HG02571 (cell line): ENCODE measurements around the gene CFP.

ENCODE experiments used
- ATAC-seq: cut with Tn5 transposase; IDR thresholded peaks from one replicate; pipeline ENCODE4 v1.9.1; 2021; ENCODE audit warnings: mild to moderate bottlenecking, moderate library complexity; ENCODE audit not compliant: unreplicated experiment

The CFP gene

DNA sequence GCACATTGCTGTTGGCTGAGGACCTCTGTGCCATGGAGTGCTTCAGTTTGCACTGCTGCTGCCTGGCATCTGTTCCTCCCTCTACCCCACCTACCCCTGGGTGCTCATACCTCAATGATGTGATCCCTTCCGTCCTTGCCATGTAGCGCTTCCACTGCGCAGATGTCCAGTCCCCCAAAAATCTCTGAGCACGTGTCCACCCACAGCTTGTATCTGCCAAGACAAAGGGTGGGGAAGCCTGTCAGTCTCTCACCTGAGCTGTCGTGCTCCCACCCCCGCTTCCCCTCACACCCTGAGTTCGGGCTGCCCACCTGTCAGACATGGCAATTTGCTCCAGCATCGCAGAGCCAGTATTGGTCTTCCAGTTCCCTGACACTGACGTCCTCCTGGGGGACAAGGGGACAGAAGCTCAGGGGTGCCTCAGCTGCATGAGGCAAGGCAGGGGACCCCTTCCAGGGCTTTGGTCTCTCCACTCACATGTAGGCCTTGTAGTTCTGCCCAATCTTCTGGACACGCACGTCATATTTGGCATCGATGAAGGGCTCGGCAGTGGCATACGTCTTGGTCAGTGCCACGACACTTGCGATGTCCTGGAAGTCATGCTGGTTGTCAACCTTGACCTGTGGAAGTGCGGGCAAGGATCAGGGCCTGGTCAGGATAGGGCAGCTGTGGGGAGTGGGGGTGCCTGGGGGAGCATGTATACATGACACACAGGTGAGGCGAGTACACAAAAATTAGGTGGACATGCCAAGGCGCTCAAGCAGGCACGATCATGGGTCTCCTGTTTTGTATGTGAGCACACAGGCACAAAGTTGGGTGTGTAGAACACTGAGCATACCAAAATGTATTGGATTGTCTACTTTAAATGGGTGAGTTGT, 53.5 kb downstream of the CFP start:
- ATAC-seq: no peak

DNA sequence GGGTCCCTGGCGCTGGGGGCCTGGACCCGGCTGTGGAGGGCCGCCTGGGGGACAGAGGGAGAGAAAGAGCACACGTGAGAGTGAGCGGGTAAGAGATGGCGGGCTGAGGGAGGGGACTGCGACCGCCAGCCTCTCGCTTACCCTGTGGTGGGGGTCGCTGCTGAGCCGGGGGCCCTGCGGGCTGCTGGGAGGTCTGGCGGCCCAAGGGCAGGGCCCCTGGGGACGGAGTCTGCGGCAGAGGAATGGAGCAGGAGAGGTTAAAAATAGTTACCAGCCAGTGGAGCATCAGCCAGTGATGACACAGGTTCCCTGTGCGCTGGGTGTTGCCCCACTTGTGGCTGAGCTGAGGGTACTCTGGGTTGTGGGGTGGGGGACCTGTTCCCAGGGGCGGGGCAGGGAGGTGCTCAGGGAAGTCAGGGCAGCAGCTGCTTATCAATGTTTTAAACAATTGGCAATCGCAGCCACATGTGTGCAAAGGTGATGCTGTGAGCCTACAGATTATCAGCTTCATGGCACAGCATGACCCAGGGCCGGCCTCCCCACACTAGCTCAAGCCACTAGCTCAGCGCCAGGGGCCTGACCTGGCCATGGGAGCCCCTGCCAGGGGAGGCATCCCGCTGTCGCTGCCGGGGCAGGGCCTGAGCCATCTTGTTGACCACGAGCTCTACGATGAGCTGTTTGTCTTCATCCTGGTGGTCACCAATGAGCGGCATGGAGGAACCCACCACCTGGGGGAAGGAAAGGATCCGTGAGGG, 55.0 kb downstream of the CFP start:
- no peak for ATAC-seq

DNA sequence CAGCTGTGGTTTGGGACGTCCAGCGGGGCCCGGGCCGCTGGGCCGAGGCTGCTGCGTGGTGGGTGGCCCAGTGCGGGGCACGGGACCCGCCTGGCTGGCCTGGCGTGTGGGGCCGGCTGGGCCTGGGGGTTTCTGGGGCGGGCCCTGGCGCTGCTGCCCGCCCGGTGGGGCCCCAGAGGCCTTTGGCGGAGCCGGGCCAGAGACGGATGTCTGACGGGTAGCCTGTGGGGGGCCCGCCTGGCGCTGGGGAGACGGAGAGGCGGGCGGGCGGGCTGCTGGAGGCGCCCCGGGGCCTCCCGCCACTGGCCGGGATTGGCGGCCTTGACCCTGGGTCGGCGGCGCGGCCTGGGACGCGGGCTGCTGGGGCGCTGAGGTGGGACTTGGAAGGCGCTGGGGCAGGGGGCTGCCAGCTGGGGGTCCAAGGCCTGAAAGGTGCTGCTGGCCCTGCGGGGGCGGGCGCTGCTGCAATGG, 55.6 kb downstream of the CFP start:
- ATAC-seq: no peak

DNA sequence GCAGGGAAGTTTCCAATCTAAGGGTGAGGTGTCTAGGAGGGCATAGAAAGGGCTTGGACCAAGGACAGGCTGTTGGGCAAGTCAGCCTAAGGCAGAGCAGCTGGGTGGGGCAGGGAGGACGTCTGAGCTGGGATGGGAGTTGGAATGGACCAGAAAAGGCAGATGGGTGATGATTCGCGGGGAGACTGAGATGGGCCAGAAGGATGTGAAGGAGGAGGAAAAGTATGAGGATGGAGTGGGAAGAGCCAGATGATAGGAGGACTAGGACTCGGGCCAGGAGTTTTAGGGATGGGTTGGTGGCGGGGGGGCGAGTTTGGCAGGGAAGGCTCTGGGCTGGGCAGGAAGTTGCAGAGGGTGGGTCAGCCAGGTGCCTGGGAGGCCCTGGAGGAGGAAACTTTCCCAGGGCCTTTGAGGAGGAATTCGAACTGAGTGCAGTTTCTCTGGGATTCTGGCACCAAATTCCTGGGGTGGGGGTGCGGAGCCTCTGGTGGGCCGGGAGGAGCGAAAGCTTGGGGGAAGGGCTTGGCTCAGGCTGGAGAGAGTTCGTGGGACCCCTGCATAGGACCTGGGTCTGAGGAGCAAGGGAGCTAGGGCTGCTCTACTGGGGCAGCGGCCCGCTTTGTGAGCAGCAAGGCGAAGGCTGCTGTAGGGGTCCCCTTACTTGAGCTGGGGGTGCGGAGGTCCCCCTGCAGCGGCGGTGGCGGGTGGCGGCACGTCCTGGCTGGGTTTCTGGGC, 56.2 kb downstream of the CFP start:
- no peak for ATAC-seq
